ENCODE data around the gene WASL.

The WASL gene

DNA sequence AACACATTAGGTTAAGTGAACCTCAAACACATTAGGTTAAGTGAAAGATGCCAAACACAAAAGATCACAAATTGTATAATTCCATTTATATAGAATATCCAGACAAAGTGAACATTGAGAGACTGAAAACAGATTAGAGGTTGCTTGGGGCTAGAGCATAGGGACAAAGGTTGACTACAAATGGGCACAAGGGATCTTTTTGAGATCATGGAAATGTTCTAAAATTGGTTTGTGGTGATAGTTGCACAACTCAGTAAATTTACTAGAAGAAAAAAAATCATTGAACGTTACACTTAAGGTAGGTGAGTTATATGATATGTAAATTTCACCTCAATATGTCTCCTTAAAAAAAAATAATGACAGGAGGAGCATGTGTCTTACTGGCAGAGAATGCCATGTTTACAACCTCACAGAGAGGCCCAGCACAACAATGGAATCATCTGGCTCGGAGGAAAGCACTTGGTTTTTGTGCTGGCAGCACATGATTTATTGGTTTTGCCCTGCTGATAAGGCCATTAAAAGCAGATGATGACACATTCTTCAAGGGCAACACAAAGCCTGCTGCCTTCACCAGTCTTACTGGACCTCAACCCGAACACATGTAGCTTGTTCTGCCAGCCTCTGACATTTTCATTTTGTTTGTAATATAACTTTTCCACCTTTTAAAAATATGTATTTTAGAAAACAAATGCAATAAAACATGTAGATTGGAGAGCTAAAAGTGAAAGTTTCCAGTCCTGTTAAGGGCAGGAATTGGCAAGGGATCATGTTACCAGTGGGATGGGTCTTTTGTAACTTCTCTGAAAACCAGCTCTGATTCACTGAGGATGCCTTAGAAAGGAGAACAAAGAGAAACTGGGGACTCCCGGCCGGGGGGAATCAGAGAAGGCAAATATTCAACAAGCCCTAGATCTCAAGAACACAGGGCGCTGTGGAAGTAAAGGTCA lies 105.0 kb downstream of the WASL start:
- peak overlapping the region; percentile 15 for H3K4me3 ChIP-seq (ENCODE audit: low read depth, low read length)
- peak; percentile 78 for DNase-seq (ENCODE audit: low read depth)
- TF ChIP-seq, protein P1, sequence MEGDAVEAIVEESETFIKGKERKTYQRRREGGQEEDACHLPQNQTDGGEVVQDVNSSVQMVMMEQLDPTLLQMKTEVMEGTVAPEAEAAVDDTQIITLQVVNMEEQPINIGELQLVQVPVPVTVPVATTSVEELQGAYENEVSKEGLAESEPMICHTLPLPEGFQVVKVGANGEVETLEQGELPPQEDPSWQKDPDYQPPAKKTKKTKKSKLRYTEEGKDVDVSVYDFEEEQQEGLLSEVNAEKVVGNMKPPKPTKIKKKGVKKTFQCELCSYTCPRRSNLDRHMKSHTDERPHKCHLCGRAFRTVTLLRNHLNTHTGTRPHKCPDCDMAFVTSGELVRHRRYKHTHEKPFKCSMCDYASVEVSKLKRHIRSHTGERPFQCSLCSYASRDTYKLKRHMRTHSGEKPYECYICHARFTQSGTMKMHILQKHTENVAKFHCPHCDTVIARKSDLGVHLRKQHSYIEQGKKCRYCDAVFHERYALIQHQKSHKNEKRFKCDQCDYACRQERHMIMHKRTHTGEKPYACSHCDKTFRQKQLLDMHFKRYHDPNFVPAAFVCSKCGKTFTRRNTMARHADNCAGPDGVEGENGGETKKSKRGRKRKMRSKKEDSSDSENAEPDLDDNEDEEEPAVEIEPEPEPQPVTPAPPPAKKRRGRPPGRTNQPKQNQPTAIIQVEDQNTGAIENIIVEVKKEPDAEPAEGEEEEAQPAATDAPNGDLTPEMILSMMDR (IDR thresholded peaks at IDR 0.05; ENCODE audit: low read depth, low read length, missing control alignments): no peak
- in situ Hi-C loops (cut with HindIII; ENCODE audit: low sequenced_read_pairs): no loop called here

- DNase-seq (ENCODE audit: low read depth): no peak
- H3K4me3 ChIP-seq (ENCODE audit: low read depth, low read length): no peak overlapping the region
- TF ChIP-seq, protein P1 (IDR thresholded peaks at IDR 0.05; ENCODE audit: low read depth, low read length, missing control alignments): no peak
- in situ Hi-C loops (cut with HindIII; ENCODE audit: low sequenced_read_pairs): no loop called here
Measured at GRCh38 chr7:123641901-123642300, 106.9 kb downstream of the WASL start.

DNA sequence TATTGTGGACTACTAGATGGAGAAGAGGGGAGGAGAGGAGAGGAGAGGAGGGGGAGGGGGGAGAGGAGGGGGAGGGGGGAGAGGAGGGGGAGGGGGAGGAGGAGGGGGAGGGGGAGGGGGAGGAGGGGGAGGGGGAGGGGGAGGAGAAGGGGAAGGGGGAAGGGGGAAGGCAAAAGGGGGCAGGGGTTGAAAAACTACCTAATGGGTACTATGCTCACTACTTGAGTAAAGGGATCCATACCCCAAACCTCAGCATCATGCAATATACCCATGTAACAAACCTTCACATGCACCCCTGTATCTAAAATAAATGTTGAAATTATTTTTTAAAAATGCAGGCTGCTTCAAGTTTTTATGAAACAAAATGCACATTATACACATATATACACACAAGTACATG lies 108.2 kb downstream of the WASL start:
- TF ChIP-seq, protein P1 (IDR thresholded peaks at IDR 0.05; ENCODE audit: low read depth, low read length, missing control alignments): no peak
- no peak overlapping the region for H3K4me3 ChIP-seq (ENCODE audit: low read depth, low read length)
- no peak for DNase-seq (ENCODE audit: low read depth)
- in situ Hi-C loops (cut with HindIII; ENCODE audit: low sequenced_read_pairs): no loop called here

GRCh38 chr7:123639631-123640030 lies 109.2 kb downstream of the WASL start:
- DNase-seq (ENCODE audit: low read depth): no peak
- TF ChIP-seq, protein P1 (IDR thresholded peaks at IDR 0.05; ENCODE audit: low read depth, low read length, missing control alignments): no peak
- in situ Hi-C loops (cut with HindIII; ENCODE audit: low sequenced_read_pairs): no loop called here
- no peak overlapping the region for H3K4me3 ChIP-seq (ENCODE audit: low read depth, low read length)

- DNase-seq (ENCODE audit: low read depth): no peak
- in situ Hi-C loops (cut with HindIII; ENCODE audit: low sequenced_read_pairs): no loop called here
- TF ChIP-seq, protein P1 (IDR thresholded peaks at IDR 0.05; ENCODE audit: low read depth, low read length, missing control alignments): no peak
- no peak overlapping the region for H3K4me3 ChIP-seq (ENCODE audit: low read depth, low read length)
Measured at GRCh38 chr7:123637878-123638277, 110.9 kb downstream of the WASL start.

DNA sequence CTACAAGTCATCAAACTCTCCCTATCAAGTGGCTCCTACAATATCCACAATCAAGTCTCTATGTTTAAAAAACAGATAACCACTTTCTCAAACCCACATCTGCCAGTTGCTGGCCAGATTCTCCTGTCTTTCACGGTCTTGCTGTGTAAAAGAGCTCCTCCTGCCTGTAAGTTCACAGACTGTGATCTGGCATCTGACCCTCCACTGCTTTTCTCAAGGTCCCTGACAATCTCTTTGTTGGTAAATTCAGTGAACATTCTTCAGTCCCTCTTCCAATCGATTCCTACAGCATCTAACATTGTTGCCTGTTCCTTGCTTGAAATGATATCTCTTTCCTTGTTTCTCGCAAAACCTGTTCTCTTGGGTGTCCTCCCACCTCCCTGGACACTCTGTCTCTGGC lies 111.6 kb downstream of the WASL start:
- TF ChIP-seq, protein P1 (IDR thresholded peaks at IDR 0.05; ENCODE audit: low read depth, low read length, missing control alignments): peak; percentile 6
- in situ Hi-C loops (cut with HindIII; ENCODE audit: low sequenced_read_pairs): no loop called here
- H3K4me3 ChIP-seq (ENCODE audit: low read depth, low read length): no peak overlapping the region
- DNase-seq (ENCODE audit: low read depth): no peak
